GM18909 (cell line): Measurements from ENCODE around the gene JAKMIP1.

ENCODE experiments used
- ATAC-seq: cut with Tn5 transposase; IDR thresholded peaks from one replicate; pipeline ENCODE4 v1.9.1; 2021; ENCODE audit warnings: mild to moderate bottlenecking; ENCODE audit not compliant: unreplicated experiment, poor library complexity

JAKMIP1 gene

DNA sequence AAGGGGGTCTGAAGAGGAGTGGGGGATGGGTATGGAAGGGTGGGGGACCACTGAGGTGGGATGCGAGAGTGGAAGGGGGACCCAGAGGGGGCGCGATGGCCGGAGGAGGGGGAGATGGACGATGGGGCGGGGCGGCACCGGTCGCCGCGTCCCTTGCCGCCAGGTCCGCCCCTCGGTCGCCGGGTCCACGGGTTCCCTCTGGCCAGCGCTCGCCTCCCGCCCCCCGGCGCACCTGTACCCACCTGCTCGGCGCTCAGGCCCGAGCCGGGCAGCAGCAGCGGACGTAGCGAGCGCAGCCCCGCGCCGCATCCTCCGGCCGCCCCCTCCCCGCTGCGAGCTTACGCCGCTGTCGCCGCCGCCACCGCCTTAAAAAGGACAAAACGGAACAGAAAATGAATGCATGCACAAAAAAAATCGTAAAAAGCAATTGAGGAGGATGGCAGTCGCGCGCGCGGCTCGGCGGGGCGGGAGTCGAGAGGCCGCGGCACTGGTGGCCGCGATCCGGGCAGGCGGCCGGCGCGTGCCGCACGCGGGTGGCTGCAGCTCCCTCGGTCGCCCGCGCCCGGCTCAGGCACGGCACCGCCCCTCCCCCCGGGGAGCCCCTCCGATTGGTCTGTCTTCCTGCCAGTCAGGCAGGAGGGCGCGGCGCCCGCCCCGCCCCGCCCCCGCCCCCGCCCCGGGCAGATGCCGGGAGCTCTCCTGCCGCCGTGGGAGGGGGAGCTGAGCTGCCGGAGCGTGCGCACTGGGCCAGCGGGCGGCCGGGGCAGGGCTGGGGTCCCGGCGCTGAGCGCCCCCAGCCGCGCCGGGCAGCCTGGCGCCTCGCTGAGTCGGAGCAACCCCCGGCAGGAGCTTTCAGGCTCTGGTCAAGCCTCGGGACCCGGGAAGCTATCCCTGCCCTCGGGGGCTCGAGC is at the start of gene JAKMIP1:
Gene JAKMIP1, minus strand, starts transcription at position 539 of the 911 bp plus-strand sequence. CDS start 87,699 bp downstream, outside the sequence.
- ATAC-seq: peak; percentile 84

DNA sequence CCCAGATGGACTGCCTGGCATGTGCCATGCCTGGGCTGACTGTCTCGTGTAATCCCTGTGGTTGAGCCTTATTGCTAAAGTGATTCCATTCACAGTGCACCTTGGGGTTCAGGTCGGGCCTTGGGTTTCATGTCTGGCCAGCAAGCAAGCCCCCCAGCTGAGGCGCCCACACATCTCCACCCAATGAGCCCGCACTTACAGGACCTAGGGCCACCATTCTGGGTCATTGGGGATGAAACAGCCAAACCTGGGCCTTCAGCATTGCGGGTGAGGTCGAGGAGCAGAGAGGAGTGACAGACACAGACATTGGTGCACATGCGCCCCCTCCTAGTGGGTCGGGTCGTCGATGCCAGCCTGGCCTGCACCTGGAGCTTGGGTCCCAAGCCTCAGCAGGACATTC is 48.0 kb upstream of the JAKMIP1 start:
- ATAC-seq: no peak

DNA sequence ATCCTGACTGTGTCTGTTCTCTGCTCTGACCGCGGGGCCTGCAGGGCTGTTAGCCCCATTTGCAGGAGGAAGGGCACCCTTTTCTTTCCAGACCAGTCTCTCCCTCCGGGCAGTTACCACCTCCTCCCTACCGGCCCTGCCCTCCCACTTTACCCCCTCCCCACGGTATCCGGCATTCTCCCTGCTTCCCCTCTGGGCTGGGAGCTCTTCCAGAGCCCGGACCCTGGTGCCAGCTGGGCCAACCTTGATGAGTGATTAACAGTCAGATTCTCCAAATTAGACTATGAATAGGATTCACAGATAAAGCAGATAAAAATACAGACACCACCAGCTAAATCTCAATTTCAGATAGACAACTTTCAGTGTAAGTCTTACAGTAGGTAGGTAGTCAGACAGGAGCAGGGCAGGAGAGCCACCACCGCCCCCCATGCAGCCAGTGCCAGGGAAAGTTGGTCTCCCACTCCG is 45.9 kb upstream of the JAKMIP1 start:
- ATAC-seq: no peak

DNA sequence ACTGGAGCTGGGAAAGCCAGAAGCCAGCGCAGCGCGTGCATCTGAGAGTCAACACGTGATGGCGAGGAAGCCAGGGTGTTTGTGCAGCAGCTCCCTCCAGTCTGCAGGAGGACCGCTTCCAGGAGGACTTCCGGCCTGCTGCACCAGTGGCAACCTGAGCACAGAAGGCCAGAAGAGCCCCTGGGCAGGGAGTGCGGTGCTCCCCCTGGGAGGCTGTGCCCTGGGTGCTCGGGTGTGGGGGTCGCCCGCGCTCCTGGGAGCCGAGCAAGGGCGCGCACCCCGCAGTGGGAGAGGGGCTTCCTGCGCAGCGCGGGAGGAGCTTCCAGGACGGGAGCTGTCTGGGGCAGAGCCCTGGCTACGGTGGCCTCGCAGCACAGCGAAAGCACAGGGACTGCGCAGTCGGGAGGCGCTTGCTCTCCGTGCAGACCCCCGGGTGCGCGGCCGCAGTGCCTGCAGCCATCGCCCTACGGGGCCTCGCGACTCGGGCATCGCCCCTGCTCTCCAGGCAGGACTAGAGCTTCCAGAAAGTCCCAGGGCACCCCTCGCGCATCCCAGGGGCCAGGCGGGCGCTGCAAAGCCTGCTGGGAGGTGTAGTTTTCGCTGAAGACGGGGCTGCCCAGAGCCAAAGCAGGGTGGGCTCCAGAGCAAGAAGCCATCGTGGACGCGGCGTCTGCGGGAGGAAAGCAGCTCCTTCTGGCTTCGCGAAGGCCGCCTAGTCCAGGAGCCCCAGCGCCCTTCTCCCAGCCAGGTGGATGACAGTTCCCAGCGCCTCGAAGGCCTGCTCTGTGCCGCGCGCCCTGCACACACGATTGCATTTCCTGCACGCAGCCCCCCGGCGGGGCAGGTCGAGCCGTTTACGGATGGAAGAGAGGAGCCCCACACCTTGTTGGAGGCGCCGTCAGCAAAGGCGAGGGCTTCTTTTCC is 45.2 kb upstream of the JAKMIP1 start:
- ATAC-seq: no peak

DNA sequence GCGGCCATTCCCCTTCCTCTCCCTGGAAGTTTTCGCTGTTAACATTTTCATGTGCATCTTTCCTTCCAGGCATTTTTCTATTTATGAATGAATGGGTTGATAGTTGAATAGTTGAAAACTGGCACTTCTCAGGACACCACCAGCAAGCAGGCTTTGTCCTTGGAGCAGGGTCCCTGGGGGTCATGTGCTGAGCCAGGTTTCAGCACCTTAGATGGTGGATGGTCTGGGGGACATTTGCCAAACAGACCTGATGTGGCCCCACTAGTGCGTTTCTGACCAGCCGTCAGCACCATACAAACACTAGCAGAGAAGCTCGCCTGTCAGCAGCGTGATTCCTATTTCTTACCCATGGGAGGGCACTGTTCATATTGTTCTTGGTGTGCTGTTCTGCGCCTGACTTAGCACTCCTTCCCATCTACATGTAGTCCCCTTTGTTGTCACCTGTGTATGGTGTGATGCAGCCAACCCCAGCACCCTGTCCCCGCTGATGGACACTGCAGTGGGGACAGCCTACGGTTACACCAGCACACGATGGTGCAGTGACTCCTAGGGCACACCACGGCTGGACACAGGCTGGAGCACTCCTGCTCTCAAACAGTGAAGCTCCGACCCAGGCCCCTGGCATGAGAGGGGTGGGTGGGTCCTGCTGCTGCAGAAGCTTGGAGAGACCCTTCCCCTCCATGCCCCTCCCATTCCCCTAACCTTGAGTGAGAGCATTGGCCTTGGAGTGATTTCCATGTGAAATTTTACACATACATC is 42.1 kb upstream of the JAKMIP1 start:
- ATAC-seq: no peak

DNA sequence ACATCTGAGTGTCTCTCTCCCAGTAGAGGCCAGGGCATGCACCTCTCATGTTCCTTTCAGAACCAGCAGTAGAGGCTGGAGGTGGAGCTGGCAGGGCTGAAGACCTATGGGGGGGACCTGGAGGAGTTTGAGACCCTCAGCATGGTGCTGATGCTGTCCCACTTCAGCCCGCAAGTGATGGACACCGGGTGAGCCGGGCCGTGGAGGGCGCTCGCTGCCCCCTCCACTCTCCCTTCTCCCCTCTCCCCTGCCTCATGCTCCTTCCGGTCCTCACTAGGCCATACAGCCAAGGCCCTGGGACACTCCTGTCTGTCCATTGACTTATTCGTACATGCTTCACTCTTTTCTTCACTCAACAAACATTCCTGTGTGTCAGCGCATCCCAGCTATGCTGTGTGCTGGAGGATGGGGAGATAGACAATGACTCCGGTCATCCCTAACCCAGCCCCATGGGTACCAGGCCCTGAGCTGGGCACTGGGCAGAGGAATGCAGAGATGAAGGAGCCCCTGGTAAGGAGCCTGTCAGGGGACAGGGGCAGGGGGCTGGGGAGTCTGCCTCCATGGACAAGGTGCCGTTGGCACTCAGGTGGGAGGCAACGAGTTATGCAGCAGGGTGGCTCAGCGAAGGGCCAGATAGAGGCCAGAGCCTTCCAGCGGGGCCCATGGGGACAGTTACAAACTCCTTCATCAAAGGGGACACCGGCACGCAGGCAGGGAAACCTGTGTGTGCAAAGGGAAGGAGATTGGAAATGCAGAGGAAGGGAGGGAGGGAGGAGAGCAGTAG is 40.9 kb upstream of the JAKMIP1 start:
- no peak for ATAC-seq

DNA sequence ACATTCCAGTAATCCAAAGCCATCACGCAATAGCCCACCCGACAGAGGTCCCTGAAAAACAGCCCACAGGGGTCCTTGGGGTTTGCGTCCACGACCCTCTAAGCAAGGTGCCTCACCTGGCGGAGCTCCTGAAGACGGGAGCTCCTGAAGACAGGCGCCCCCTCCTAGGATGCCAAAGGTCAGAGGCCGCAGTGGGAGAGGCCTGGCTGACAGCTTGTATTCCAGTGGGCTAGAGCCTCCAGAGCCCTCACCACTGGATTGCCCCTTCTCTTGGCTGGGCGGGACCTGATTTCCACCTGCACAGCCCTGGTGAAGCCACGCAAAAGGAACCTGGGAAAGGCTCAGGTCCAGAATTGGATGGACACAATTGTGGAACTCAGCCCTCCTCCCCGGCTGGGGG is 39.6 kb upstream of the JAKMIP1 start:
- ATAC-seq: no peak

DNA sequence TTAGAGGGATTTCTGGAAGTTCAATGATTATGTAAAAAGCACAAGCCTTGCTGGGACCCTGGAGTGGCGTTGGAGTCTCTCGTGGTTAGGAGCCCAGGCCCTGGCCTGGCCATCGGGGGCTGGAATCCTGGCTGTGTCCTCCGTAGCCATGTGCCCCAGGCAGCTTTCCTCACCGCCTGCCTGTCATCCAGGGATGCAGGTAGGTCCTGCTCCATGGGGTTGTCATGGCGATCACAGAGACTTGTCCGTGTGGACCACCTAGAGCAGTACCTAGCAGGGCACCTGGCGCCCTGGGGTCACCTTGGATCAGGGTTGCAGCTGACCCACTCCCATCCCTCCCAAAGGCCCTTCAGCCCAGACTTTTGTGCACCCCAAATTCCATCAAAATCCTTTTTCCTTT is 39.1 kb upstream of the JAKMIP1 start:
- ATAC-seq: no peak

DNA sequence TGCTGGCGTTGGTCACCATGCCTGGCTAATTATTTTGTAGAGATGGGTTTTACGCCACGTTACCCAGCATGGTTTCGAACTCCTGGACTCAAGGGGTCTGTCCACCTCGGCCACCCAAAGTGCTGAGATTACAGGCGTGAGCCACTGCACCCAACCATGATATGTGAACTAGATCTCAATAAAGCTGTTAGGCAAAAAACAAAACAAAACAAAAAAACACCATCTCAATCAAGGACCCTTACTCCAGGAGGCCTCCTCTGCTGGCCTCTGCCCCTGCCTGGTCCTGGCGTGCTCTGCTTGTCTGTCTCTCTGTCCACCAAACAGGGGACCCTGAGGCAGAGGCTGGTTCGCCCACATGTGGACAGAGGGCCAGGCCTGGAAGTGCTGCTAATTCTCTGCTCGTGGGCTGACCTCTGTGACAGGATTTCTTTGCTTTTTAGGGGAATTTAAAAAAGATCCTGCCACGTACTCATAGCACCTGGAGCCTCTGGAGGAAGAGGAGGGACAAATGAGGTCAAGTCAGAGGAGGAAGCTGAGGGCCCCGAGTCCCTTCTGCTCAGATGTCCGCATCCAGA is 36.6 kb upstream of the JAKMIP1 start:
- ATAC-seq: no peak

DNA sequence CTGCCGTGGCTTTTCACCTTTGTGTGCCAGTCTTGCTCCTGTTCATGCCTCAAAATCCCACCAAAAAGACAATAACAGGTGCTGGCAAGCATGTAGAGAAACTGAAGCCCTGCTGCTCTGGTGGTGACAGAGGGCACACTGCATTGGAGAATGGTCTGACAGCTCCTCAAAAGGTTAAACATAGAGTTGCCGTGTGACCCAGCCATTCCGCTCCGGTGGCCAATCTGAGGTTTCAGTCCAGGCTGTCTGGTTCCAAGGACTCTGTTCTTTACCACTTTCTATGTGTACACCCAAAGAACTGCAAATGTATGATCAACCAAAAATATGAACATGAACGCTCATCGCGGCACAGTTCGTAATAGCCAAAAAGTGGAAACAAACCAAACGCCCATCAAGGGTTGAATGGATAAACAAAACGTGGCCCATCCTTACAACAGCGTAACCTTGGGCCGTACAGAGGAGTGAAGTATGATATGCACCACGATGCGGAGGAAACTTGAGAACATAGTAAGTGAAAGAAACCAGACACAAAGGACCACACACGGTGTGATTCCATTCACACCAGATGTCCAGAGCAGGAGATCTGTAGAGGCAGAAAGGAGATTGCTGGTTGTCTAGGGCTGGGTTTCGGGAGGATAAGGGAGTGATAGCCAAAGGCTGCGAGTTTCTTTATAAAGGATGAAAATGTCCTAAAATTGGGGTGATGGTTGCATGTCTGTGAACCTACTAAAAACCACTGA is 35.7 kb upstream of the JAKMIP1 start:
- no peak for ATAC-seq

DNA sequence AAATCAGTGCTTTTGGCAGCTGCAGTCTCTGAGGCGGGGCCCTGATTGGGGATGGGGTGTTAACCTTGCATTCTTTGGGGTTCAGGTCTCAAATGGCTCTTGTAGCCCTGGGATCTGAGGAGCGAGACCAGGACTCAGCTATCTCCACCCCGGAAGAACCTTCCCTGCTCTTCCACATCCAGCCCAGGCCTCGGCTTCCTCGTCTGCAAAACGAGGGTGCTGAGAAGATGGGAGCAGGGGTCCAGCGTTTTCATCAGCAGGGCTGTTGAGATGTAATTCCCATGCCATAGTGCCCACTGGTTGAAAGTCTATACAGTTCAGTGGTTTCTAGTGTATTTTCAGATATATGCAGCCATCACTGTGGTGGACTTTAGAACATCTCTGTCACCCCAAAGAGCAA is 34.7 kb upstream of the JAKMIP1 start:
- no peak for ATAC-seq

DNA sequence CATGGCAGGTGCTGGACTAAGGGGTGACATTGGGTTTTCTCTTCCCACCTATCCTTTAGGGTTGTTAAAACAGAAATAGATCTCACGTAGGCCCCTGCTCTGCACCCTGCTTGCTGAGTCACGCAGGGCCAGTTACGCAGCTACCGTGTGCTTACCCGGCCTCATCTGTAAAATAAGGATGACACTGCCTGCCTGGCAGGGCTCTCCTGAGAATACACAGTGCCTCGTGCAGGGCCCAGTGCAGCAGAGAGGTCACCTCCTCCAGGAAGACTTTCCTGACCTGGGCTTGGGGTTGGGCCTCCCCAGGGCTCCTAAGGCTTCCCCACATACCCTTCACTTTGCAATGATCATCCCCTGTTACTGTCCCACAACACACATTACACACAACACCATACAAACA is 33.6 kb upstream of the JAKMIP1 start:
- no peak for ATAC-seq

DNA sequence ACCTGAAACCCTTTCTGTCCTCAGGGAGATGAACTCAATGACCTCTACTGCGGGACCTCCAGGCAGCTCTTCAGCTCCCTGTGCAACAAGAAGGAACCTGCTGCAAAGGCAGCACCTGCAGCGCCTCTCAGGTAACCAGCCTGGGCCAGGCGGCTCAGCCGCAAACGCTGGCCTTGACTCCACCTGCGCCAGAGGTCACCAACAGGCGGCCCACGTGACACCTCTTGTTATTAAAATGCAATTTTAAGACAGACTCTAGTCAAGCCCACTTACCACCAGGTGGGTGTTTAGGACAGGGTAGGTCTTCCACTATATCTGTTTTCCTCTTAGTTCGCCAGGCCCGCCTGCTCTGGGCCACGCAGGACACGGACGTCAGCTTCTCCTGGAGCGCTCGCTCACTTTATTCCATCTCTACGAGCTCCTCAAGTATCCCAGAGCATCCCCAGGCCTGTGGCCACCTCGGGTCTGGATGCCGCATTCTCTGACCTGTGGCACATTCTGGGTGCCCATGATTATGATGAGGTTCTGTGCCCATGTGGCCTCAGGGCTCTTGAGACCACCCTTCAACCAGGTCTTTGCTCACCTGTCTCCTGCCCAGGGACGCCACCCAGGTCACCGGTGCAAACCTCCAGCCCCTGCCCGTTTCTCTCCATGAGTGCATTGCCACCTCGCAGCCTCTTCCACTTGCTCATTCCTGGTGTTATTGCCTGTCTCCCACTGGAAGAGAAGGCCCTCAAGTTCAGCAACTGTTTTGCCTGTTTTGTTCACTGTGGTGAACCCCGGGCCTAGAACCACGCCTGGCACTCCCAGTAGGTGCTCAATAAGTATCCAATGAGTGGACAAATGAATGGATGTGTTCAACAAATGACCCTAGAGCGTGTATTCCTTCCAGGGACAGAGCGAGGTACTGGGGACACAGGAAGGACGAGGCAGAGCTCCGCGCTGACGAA is 32.8 kb upstream of the JAKMIP1 start:
- no peak for ATAC-seq

DNA sequence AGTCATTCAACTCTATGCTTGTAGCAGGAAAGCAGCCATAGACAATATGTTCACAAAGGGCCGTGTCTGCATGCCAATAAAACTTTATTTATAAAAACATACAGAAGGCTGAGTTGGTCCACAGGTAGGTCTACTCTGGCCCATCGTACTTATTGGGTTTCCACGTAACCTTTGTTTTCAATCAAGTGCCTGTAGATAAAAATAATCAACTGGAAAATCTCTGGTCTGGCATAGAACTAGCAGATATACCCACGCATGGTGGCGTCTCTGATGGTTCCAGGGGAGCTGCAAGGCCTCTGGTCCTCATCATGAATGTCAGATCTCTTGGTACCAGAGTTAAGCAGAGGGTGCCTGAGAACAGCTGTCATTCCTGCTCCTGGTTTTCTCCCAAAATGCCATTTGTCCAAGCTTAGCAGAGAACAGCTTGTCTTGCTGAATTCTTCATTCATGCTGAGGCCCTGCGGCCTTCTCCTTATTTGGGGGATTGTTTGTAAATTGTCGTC is 31.4 kb upstream of the JAKMIP1 start:
- ATAC-seq: no peak

DNA sequence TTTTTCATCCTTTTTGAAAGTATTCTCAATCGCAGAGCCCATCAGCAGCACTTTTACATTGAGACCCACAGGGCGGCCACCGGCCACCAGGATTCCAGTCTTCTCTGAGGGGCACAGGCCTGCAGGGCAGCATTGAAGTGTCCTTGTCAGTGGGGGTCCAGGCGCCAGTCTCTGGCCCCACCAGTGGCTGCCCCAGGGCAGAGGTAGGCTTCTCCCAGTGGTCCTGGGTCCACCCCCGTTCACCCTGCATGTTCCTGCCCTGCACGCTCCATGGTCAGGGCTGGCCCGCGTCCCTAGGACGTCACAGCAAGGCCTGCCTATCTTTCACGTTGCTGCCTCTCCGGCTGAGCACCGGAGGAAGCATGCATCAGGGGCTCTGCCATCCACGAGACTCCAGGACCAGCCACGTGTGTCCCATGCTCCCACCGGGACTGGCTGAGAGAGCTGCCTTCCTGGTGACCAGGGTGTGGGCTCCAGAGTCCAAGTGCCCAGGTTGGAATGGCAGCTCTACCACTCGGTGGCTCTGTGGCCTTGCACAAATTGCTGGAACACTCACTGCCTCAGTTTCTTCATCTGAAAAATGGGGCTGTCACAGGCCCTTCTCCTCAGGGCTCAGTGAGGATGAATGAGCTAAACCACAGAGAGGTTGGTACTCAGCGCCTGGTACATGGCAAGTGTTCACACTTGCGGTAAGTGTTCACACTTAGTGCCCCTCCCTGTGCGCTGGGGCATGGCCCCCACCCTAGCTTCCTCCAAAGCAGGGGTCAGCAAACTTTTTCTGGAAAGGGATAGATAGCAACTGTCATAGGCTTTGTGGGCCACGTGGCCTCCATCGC is 30.7 kb upstream of the JAKMIP1 start:
- ATAC-seq: no peak

DNA sequence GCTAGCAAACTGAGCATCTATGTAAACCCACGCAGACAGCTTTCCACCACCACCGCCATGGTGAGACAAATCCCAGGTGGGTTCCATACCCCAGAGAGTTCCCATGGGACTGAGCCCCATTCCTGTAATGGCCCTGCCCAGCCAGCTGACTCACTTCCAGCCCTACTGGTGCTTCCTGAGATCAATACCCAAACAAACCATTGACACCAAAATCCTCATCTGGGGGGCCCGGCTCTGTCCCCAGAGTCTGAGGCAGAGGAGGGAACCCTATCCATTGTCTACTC is 30.1 kb upstream of the JAKMIP1 start:
- ATAC-seq: no peak
